ENCODE measurements around the gene FRMD1.

GRCh38 chr6:168016176-168016620 lies 62.8 kb downstream of the FRMD1 start:
- TF ChIP-seq CTCF (IDR thresholded peaks at IDR 0.05; ENCODE audit: borderline replicate concordance, extremely low read depth, low read length, poor library complexity, severe bottlenecking) (no peak), EZH2 (IDR thresholded peaks at IDR 0.05; ENCODE audit: borderline replicate concordance, low read depth, low read length, severe bottlenecking) (no peak)
